Measurements from ENCODE around the gene WDR7.

WDR7 gene

GRCh38 chr18:56716692-56717146 lies 65.6 kb downstream of the WDR7 start:
- H3K36me3 ChIP-seq (ENCODE audit: control insufficient read depth, insufficient read depth, low read length): no peaks in the 10 kb centered on the region
- DNase-seq: no peak
- H3K79me2 ChIP-seq (ENCODE audit: control insufficient read depth, insufficient read depth, low read length): no peaks in the 10 kb centered on the region
- H2BK120ac ChIP-seq (ENCODE audit: low read depth, low read length): no peak overlapping the region
- H3K18ac ChIP-seq (ENCODE audit: low read length): no peak overlapping the region
- H3K9ac ChIP-seq (ENCODE audit: low read length): no peak overlapping the region
- no peak overlapping the region for H3K23ac ChIP-seq (ENCODE audit: low read length)
- H4K5ac ChIP-seq (ENCODE audit: low read length): no peak overlapping the region
- no peak overlapping the region for H3K27ac ChIP-seq (ENCODE audit: low read depth, low read length)
- H3K4me3 ChIP-seq (ENCODE audit: low read length): no peak overlapping the region
- H3K79me1 ChIP-seq (ENCODE audit: low read length): no peaks in the 10 kb centered on the region
- H3K4ac ChIP-seq (ENCODE audit: low read depth, low read length): no peak overlapping the region
- no peak overlapping the region for H2AK5ac ChIP-seq (ENCODE audit: low read length)
- H2BK15ac ChIP-seq (replicated peaks; ENCODE audit: low read depth): no peak overlapping the region
- WGBS (ENCODE audit: extremely low coverage, insufficient coverage, low lambda C conversion rate): no CpG with 5 or more reads among the region's 2 CpGs
- H3K56ac ChIP-seq (ENCODE audit: low read length): no peak overlapping the region
- no peak overlapping the region for H3K4me2 ChIP-seq (ENCODE audit: low read length)
- H3K27me3 ChIP-seq (ENCODE audit: insufficient read depth, low read length, poor library complexity): no peaks in the 10 kb centered on the region
- H2BK5ac ChIP-seq (ENCODE audit: low read length): no peak overlapping the region
- H3K4me1 ChIP-seq (ENCODE audit: control insufficient read depth, low read depth, low read length): no peaks in the 10 kb centered on the region
- H4K8ac ChIP-seq (ENCODE audit: low read depth, low read length): no peak overlapping the region

- no peak overlapping the region for H3K27ac ChIP-seq (ENCODE audit: low read depth, low read length)
- H3K4me1 ChIP-seq (ENCODE audit: control insufficient read depth, low read depth, low read length): no peaks in the 10 kb centered on the region
- no peak overlapping the region for H2AK5ac ChIP-seq (ENCODE audit: low read length)
- H3K56ac ChIP-seq (ENCODE audit: low read length): no peak overlapping the region
- WGBS (ENCODE audit: extremely low coverage, insufficient coverage, low lambda C conversion rate): no CpG with 5 or more reads among the region's 1 CpG
- no peak overlapping the region for H3K23ac ChIP-seq (ENCODE audit: low read length)
- H2BK15ac ChIP-seq (replicated peaks; ENCODE audit: low read depth): no peak overlapping the region
- H4K8ac ChIP-seq (ENCODE audit: low read depth, low read length): no peak overlapping the region
- H2BK5ac ChIP-seq (ENCODE audit: low read length): no peak overlapping the region
- no peak overlapping the region for H2BK120ac ChIP-seq (ENCODE audit: low read depth, low read length)
- H3K4me2 ChIP-seq (ENCODE audit: low read length): no peak overlapping the region
- H4K5ac ChIP-seq (ENCODE audit: low read length): no peak overlapping the region
- no peak overlapping the region for H3K4ac ChIP-seq (ENCODE audit: low read depth, low read length)
- no peaks in the 10 kb centered on the region for H3K79me1 ChIP-seq (ENCODE audit: low read length)
- no peak overlapping the region for H3K18ac ChIP-seq (ENCODE audit: low read length)
- DNase-seq: no peak
- no peaks in the 10 kb centered on the region for H3K36me3 ChIP-seq (ENCODE audit: control insufficient read depth, insufficient read depth, low read length)
- H3K4me3 ChIP-seq (ENCODE audit: low read length): no peak overlapping the region
- H3K9ac ChIP-seq (ENCODE audit: low read length): no peak overlapping the region
- H3K27me3 ChIP-seq (ENCODE audit: insufficient read depth, low read length, poor library complexity): no peaks in the 10 kb centered on the region
- no peaks in the 10 kb centered on the region for H3K79me2 ChIP-seq (ENCODE audit: control insufficient read depth, insufficient read depth, low read length)
Observed at GRCh38 chr18:56721031-56721430, 69.9 kb downstream of the WDR7 start.

- no peak overlapping the region for H2BK5ac ChIP-seq (ENCODE audit: low read length)
- no peak overlapping the region for H3K56ac ChIP-seq (ENCODE audit: low read length)
- no CpG with 5 or more reads among the region's 3 CpGs for WGBS (ENCODE audit: extremely low coverage, insufficient coverage, low lambda C conversion rate)
- H3K36me3 ChIP-seq (ENCODE audit: control insufficient read depth, insufficient read depth, low read length): no peaks in the 10 kb centered on the region
- H3K79me2 ChIP-seq (ENCODE audit: control insufficient read depth, insufficient read depth, low read length): no peaks in the 10 kb centered on the region
- no peak for DNase-seq
- H3K4ac ChIP-seq (ENCODE audit: low read depth, low read length): no peak overlapping the region
- H3K27me3 ChIP-seq (ENCODE audit: insufficient read depth, low read length, poor library complexity): no peaks in the 10 kb centered on the region
- H2BK120ac ChIP-seq (ENCODE audit: low read depth, low read length): no peak overlapping the region
- no peak overlapping the region for H2AK5ac ChIP-seq (ENCODE audit: low read length)
- H3K18ac ChIP-seq (ENCODE audit: low read length): no peak overlapping the region
- H3K23ac ChIP-seq (ENCODE audit: low read length): no peak overlapping the region
- no peak overlapping the region for H3K4me2 ChIP-seq (ENCODE audit: low read length)
- H3K4me1 ChIP-seq (ENCODE audit: control insufficient read depth, low read depth, low read length): no peaks in the 10 kb centered on the region
- H3K79me1 ChIP-seq (ENCODE audit: low read length): no peaks in the 10 kb centered on the region
- no peak overlapping the region for H4K8ac ChIP-seq (ENCODE audit: low read depth, low read length)
- no peak overlapping the region for H3K9ac ChIP-seq (ENCODE audit: low read length)
- no peak overlapping the region for H3K27ac ChIP-seq (ENCODE audit: low read depth, low read length)
- H2BK15ac ChIP-seq (replicated peaks; ENCODE audit: low read depth): no peak overlapping the region
- no peak overlapping the region for H4K5ac ChIP-seq (ENCODE audit: low read length)
- H3K4me3 ChIP-seq (ENCODE audit: low read length): no peak overlapping the region
Observed at GRCh38 chr18:56721491-56721890, 70.3 kb downstream of the WDR7 start.

- Histone ChIP-seq H3K18ac (ENCODE audit: low read length) (no peak overlapping the region), H3K23ac (ENCODE audit: low read length) (no peak overlapping the region), H3K79me1 (ENCODE audit: low read length) (no peaks in the 10 kb centered on the region), H2BK5ac (ENCODE audit: low read length) (no peak overlapping the region), H3K79me2 (ENCODE audit: control insufficient read depth, insufficient read depth, low read length) (no peaks in the 10 kb centered on the region), H2AK5ac (ENCODE audit: low read length) (no peak overlapping the region), H3K27me3 (ENCODE audit: insufficient read depth, low read length, poor library complexity) (no peaks in the 10 kb centered on the region), H3K27ac (ENCODE audit: low read depth, low read length) (no peak overlapping the region), H4K8ac (ENCODE audit: low read depth, low read length) (no peak overlapping the region), H3K4me1 (ENCODE audit: control insufficient read depth, low read depth, low read length) (peaks cover 4% of the 10 kb centered on the region), H3K4me2 (ENCODE audit: low read length) (no peak overlapping the region), H3K4ac (ENCODE audit: low read depth, low read length) (no peak overlapping the region), H4K5ac (ENCODE audit: low read length) (no peak overlapping the region), H3K36me3 (ENCODE audit: control insufficient read depth, insufficient read depth, low read length) (no peaks in the 10 kb centered on the region), H3K4me3 (ENCODE audit: low read length) (no peak overlapping the region), H2BK15ac (replicated peaks; ENCODE audit: low read depth) (no peak overlapping the region), H3K9ac (ENCODE audit: low read length) (no peak overlapping the region), H2BK120ac (ENCODE audit: low read depth, low read length) (no peak overlapping the region), H3K56ac (ENCODE audit: low read length) (no peak overlapping the region)
- DNase-seq: no peak
Observed at GRCh38 chr18:56722518-56722917, 71.4 kb downstream of the WDR7 start.

GRCh38 chr18:56723068-56723467 lies 71.9 kb downstream of the WDR7 start:
- H3K18ac ChIP-seq (ENCODE audit: low read length): no peak overlapping the region
- H3K79me1 ChIP-seq (ENCODE audit: low read length): no peaks in the 10 kb centered on the region
- no peak overlapping the region for H3K23ac ChIP-seq (ENCODE audit: low read length)
- no peaks in the 10 kb centered on the region for H3K79me2 ChIP-seq (ENCODE audit: control insufficient read depth, insufficient read depth, low read length)
- H2BK120ac ChIP-seq (ENCODE audit: low read depth, low read length): no peak overlapping the region
- no peak overlapping the region for H2AK5ac ChIP-seq (ENCODE audit: low read length)
- DNase-seq: no peak
- no peak overlapping the region for H2BK5ac ChIP-seq (ENCODE audit: low read length)
- H3K27me3 ChIP-seq (ENCODE audit: insufficient read depth, low read length, poor library complexity): no peaks in the 10 kb centered on the region
- peaks cover 4% of the 10 kb centered on the region for H3K4me1 ChIP-seq (ENCODE audit: control insufficient read depth, low read depth, low read length)
- no peak overlapping the region for H3K56ac ChIP-seq (ENCODE audit: low read length)
- no peak overlapping the region for H3K9ac ChIP-seq (ENCODE audit: low read length)
- H3K4me2 ChIP-seq (ENCODE audit: low read length): no peak overlapping the region
- no peaks in the 10 kb centered on the region for H3K36me3 ChIP-seq (ENCODE audit: control insufficient read depth, insufficient read depth, low read length)
- no peak overlapping the region for H3K4ac ChIP-seq (ENCODE audit: low read depth, low read length)
- no peak overlapping the region for H3K27ac ChIP-seq (ENCODE audit: low read depth, low read length)
- no peak overlapping the region for H2BK15ac ChIP-seq (replicated peaks; ENCODE audit: low read depth)
- WGBS (ENCODE audit: extremely low coverage, insufficient coverage, low lambda C conversion rate): no CpG with 5 or more reads among the region's 1 CpG
- H3K4me3 ChIP-seq (ENCODE audit: low read length): no peak overlapping the region
- no peak overlapping the region for H4K8ac ChIP-seq (ENCODE audit: low read depth, low read length)
- H4K5ac ChIP-seq (ENCODE audit: low read length): no peak overlapping the region

- Histone ChIP-seq H3K27me3 (ENCODE audit: insufficient read depth, low read length, poor library complexity) (no peaks in the 10 kb centered on the region), H3K4ac (ENCODE audit: low read depth, low read length) (no peak overlapping the region), H2BK5ac (ENCODE audit: low read length) (no peak overlapping the region), H3K79me2 (ENCODE audit: control insufficient read depth, insufficient read depth, low read length) (no peaks in the 10 kb centered on the region), H3K4me3 (ENCODE audit: low read length) (no peak overlapping the region), H3K9ac (ENCODE audit: low read length) (no peak overlapping the region), H3K36me3 (ENCODE audit: control insufficient read depth, insufficient read depth, low read length) (no peaks in the 10 kb centered on the region), H3K79me1 (ENCODE audit: low read length) (no peaks in the 10 kb centered on the region), H2AK5ac (ENCODE audit: low read length) (no peak overlapping the region), H3K27ac (ENCODE audit: low read depth, low read length) (no peak overlapping the region), H2BK15ac (replicated peaks; ENCODE audit: low read depth) (no peak overlapping the region), H3K18ac (ENCODE audit: low read length) (no peak overlapping the region), H3K56ac (ENCODE audit: low read length) (no peak overlapping the region), H4K5ac (ENCODE audit: low read length) (no peak overlapping the region), H3K23ac (ENCODE audit: low read length) (no peak overlapping the region), H3K4me2 (ENCODE audit: low read length) (no peak overlapping the region), H3K4me1 (ENCODE audit: control insufficient read depth, low read depth, low read length) (peaks cover 4% of the 10 kb centered on the region), H2BK120ac (ENCODE audit: low read depth, low read length) (no peak overlapping the region), H4K8ac (ENCODE audit: low read depth, low read length) (no peak overlapping the region)
- no CpG with 5 or more reads among the region's 2 CpGs for WGBS (ENCODE audit: extremely low coverage, insufficient coverage, low lambda C conversion rate)
- DNase-seq: no peak
Observed at GRCh38 chr18:56723706-56724105, 72.5 kb downstream of the WDR7 start.

Data from mesendoderm (in vitro differentiated cells).